ENCODE data around the gene SURF1.

- TF ChIP-seq CTCF (IDR thresholded peaks at IDR 0.05) = no peak
- TF ChIP-seq POLR2A (IDR thresholded peaks at IDR 0.05) = no peak
Observed at GRCh38 chr9:133303266-133304157, 52.8 kb downstream of the SURF1 start.
